Ovary (tissue), 3 donors: Measurements from ENCODE around the gene HSD3B7.

Source experiments
- POLR2A ChIP-seq: fragments of 450-650 bp; IDR thresholded peaks from one replicate; pipeline ENCODE4 v1.6.1; 2017; ENCODE audit warnings: antibody characterized with exemption, mild to moderate bottlenecking, moderate library complexity
- TF ChIP-seq, protein P1 (sequence below), 3 donors: fragments of 450-650 bp in 2 of 3; fragments of 200-600 bp in 1 of 3; IDR thresholded peaks; one replicate each; pipeline versions ENCODE4 v1.5.1 to v1.8.0; 2016 to 2022; ENCODE audit warnings: antibody characterized with exemption in 3 of 3, mild to moderate bottlenecking in 1 of 3
- donor health status: DM: no; HTN: no; CAD: no.

DNA sequence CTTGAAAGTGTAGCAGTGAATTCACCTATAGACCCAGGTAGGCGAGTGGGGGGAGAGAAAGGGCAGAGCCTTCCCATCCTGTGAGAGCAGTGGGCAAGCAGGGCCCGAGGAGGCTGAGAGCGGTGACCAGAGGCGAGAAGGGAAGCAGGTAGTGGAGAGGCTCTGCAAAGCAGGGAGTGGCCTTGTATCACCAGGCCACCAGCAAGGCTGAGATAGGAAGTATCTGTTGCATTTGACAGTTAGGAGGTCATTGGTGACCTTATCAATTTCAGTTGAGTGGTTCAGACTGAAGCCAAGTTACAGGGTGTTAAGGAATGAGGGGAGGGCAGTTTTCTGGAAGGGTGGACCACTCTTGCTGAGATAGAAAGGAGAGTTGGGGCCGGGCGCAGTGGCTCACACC is 10.7 kb upstream of the HSD3B7 start:
- TF ChIP-seq, protein P1, sequence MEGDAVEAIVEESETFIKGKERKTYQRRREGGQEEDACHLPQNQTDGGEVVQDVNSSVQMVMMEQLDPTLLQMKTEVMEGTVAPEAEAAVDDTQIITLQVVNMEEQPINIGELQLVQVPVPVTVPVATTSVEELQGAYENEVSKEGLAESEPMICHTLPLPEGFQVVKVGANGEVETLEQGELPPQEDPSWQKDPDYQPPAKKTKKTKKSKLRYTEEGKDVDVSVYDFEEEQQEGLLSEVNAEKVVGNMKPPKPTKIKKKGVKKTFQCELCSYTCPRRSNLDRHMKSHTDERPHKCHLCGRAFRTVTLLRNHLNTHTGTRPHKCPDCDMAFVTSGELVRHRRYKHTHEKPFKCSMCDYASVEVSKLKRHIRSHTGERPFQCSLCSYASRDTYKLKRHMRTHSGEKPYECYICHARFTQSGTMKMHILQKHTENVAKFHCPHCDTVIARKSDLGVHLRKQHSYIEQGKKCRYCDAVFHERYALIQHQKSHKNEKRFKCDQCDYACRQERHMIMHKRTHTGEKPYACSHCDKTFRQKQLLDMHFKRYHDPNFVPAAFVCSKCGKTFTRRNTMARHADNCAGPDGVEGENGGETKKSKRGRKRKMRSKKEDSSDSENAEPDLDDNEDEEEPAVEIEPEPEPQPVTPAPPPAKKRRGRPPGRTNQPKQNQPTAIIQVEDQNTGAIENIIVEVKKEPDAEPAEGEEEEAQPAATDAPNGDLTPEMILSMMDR (IDR thresholded peaks at IDR 0.05): no peak
- TF ChIP-seq POLR2A: no peak
